ENCODE data around the gene RASGEF1C.

The RASGEF1C gene

GRCh38 chr5:180053061-180053602 is 155.9 kb downstream of the RASGEF1C start:
- Histone ChIP-seq H3K4me2 (ENCODE audit: low read depth, low read length, poor library complexity, severe bottlenecking) (no peak overlapping the region), H3K9ac (ENCODE audit: low read length) (no peak overlapping the region), H4K20me1 (ENCODE audit: low read depth, low read length) (no peaks in the 10 kb centered on the region), H3K36me3 (ENCODE audit: low read length) (no peaks in the 10 kb centered on the region), H2AFZ (ENCODE audit: low read depth, low read length, severe bottlenecking) (no peak overlapping the region), H3K79me2 (ENCODE audit: insufficient read depth, low read length) (no peaks in the 10 kb centered on the region), H3K9me2 (replicated peaks; ENCODE audit: insufficient read depth, low read length) (no peaks in the 10 kb centered on the region), H3K27ac (ENCODE audit: low read depth, low read length) (no peak overlapping the region), H3F3A (ENCODE audit: insufficient read depth) (no peaks in the 10 kb centered on the region), H3K27me3 (ENCODE audit: low read length) (no peaks in the 10 kb centered on the region), H3K4me3 (ENCODE audit: insufficient read depth, low read length, poor library complexity, severe bottlenecking) (no peak overlapping the region), H3K9me3 (ENCODE audit: insufficient read depth, low read length) (no peaks in the 10 kb centered on the region)
- TF ChIP-seq EZH2phosphoT487 (conservative IDR thresholded peaks at IDR 0.05; ENCODE audit: low read length), result no peak
- TF ChIP-seq CTCF (IDR thresholded peaks at IDR 0.05; ENCODE audit: insufficient read depth, low read length, poor library complexity, severe bottlenecking), result no peak

GRCh38 chr5:180052211-180052818 is 156.7 kb downstream of the RASGEF1C start:
- Histone ChIP-seq H2AFZ (ENCODE audit: low read depth, low read length, severe bottlenecking) (no peak overlapping the region), H3F3A (ENCODE audit: insufficient read depth) (no peaks in the 10 kb centered on the region), H3K4me2 (ENCODE audit: low read depth, low read length, poor library complexity, severe bottlenecking) (no peak overlapping the region), H3K4me3 (ENCODE audit: insufficient read depth, low read length, poor library complexity, severe bottlenecking) (no peak overlapping the region), H3K27me3 (ENCODE audit: low read length) (no peaks in the 10 kb centered on the region), H3K9me3 (ENCODE audit: insufficient read depth, low read length) (no peaks in the 10 kb centered on the region), H3K9me2 (replicated peaks; ENCODE audit: insufficient read depth, low read length) (no peaks in the 10 kb centered on the region), H3K79me2 (ENCODE audit: insufficient read depth, low read length) (no peaks in the 10 kb centered on the region), H3K27ac (ENCODE audit: low read depth, low read length) (no peak overlapping the region), H3K36me3 (ENCODE audit: low read length) (no peaks in the 10 kb centered on the region), H4K20me1 (ENCODE audit: low read depth, low read length) (no peaks in the 10 kb centered on the region), H3K9ac (ENCODE audit: low read length) (no peak overlapping the region)
- TF ChIP-seq CTCF (IDR thresholded peaks at IDR 0.05; ENCODE audit: insufficient read depth, low read length, poor library complexity, severe bottlenecking) (no peak), EZH2phosphoT487 (conservative IDR thresholded peaks at IDR 0.05; ENCODE audit: low read length) (no peak)
